Measurements from ENCODE around the gene GOLGA1.

Gene GOLGA1

DNA sequence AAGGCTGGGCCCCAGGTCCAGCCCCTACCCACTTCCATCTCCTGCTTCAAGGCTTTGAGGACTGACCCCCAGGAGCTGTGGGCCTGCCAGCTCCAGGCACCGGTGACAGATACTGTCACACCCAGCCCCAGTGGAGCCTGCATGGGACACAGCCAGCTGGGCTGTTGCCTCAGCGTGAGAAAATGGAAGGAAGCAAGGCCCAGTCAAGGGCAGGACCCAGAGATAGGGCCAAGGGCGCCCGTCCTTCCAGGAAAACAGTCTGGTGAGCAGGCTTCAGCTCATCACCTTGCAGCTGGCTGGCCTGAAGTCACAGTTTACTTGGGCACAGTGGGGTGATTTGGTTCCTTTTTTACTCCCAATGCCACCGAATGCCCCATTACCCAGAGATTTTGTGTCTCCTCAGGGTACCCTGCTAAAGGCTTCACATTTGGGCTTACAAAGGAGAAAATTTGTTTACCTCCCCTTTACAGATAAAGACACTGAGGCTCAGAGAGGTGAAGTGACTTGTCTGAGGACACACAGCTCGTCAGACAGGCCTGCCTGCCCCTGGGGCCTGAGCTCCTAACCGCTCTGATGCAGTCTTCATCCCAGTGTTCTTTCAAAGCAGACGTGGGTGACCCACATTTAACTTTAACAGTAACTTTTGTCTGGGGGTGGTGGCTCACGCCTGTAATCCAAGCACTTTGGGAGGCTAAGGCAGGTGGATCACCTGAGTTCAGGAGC, 109.1 kb downstream of the GOLGA1 start:
- DNase-seq: no peak

DNA sequence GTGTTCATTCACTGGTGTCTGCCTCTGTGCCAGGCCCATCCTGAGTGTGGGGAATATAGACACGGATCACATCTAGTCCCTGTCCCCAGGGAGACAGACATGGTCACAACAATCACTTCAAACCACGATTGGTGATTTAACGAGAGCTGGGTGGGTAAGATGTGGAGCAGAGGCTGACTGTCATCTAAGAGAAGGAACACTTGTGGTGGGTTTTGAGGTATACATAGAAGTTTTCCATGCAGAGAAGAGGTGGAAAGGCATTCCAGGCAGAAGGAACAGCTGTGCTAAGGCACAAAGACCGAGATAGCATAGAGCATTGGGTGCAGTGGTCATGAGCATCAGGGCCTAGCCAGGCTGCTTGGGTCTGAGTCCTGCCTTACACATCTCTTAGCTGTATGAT, 110.3 kb downstream of the GOLGA1 start:
- no peak for DNase-seq

DNA sequence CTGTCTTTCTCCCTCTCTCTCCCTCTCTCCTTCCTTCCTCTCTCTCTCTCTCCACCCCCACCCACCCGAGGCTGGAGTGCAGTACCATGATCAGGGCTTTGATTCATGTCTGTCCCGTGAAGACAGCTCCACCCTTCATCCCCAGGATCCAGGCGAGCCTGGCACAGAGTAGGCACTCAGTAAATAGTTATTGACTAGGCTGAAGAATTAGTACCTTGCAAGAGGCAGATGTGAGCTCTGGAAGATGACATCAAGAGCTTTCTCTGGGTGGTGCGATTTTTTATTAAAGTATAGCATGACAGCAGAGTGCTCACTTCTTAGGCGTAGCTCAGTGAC, 111.6 kb downstream of the GOLGA1 start:
- DNase-seq: no peak

DNA sequence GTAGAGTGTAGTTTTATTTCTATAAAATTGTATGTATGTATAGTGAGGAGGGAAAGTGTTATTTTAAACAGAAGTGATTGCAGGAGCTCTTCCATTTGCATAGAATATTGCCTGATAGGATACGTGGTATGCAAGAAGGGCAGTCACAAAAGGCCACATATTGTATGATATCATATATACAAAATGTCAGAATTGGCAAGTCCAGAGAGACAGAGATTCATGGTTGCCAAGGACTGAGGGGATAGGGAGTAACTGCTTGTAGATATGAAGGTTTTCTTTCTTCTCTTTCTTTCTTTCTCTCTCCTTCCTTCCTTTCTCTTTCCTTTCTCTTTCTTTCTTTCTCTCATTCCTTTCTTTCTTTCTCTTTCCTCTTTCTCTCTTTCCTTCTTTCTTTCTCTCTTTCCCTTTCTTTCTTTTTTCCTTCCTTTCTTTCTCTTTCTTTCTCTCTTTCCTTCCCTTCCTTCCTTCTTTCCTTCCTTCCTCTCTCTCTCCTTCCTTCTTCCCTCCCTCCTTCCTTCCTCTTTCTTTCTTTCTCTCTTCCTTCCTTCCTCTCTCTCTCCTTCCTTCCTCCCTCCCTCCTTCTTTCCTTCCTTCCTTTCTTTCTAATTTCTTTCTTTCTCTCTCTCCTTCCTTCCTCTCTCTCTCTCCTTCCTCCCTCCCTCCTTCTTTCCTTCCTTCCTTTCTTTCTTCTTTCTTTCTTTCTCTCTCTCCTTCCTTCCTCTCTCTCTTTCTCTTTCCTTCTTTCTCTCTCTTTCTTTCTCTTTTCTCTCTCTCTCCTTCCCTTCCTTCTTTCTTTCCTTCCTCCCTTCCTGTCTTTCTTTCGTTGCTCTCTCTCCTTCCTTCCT, 112.2 kb downstream of the GOLGA1 start:
- DNase-seq: no peak
